ENCODE results near the gene RC3H2.
"Not testable (repeated sequence)": the region's sequence is repeated elsewhere in the genome, so short reads cannot be mapped to it uniquely, and the experiment has no call there.

The RC3H2 gene

GRCh38 chr9:122845116-122845515 is 60.0 kb downstream of the RC3H2 start:
- no peak for ATAC-seq
- TF ChIP-seq ZFP30 (CRISPR knock-in tag; IDR thresholded peaks at IDR 0.05) (no peak), OSR1 (CRISPR knock-in tag; IDR thresholded peaks at IDR 0.05) (no peak), GLIS3 (CRISPR knock-in tag; IDR thresholded peaks at IDR 0.05) (no peak), ZNF70 (CRISPR knock-in tag; IDR thresholded peaks at IDR 0.05) (no peak), SNAI2 (CRISPR knock-in tag; IDR thresholded peaks at IDR 0.05) (no peak), CSRNP3 (CRISPR knock-in tag; IDR thresholded peaks at IDR 0.05) (no peak)

GRCh38 chr9:122844137-122844536 is 61.0 kb downstream of the RC3H2 start:
- no peak for ATAC-seq
- TF ChIP-seq CSDC2 (CRISPR knock-in tag; IDR thresholded peaks at IDR 0.05) (no peak), ESRRG (CRISPR knock-in tag; IDR thresholded peaks at IDR 0.05) (no peak), PPARA (CRISPR knock-in tag; IDR thresholded peaks at IDR 0.05; ENCODE audit: borderline replicate concordance) (no peak), ZNF565 (CRISPR knock-in tag; conservative IDR thresholded peaks at IDR 0.05; ENCODE audit: low read depth) (no peak), TCF4 (CRISPR knock-in tag; IDR thresholded peaks at IDR 0.05; ENCODE audit: borderline replicate concordance) (no peak), RARB (CRISPR knock-in tag; IDR thresholded peaks at IDR 0.05) (no peak), CSRNP3 (CRISPR knock-in tag; IDR thresholded peaks at IDR 0.05) (no peak), OSR1 (CRISPR knock-in tag; IDR thresholded peaks at IDR 0.05) (no peak), CREB5 (CRISPR knock-in tag; IDR thresholded peaks at IDR 0.05; ENCODE audit: low read depth) (no peak)

GRCh38 chr9:122841501-122841900 is 63.7 kb downstream of the RC3H2 start:
- no peak; the same call in 2 of the 3 replicates for ATAC-seq

GRCh38 chr9:122838441-122838840 is 66.7 kb downstream of the RC3H2 start:
- ATAC-seq = not testable (repeated sequence)

More at GRCh38 chr9:122841501-122841900, 63.7 kb downstream of the RC3H2 start:
- TF ChIP-seq CSRNP3 (CRISPR knock-in tag; IDR thresholded peaks at IDR 0.05) = no peak
- TF ChIP-seq OSR1 (CRISPR knock-in tag; IDR thresholded peaks at IDR 0.05) = no peak
- TF ChIP-seq RARB (CRISPR knock-in tag; IDR thresholded peaks at IDR 0.05) = no peak
- TF ChIP-seq PPARA (CRISPR knock-in tag; IDR thresholded peaks at IDR 0.05; ENCODE audit: borderline replicate concordance) = no peak
- TF ChIP-seq TOX (CRISPR knock-in tag; IDR thresholded peaks at IDR 0.05; ENCODE audit: borderline replicate concordance) = no peak
- TF ChIP-seq TCF4 (CRISPR knock-in tag; IDR thresholded peaks at IDR 0.05; ENCODE audit: borderline replicate concordance) = no peak
- TF ChIP-seq CREB5 (CRISPR knock-in tag; IDR thresholded peaks at IDR 0.05; ENCODE audit: low read depth) = no peak

GRCh38 chr9:122837266-122837850 is 67.8 kb downstream of the RC3H2 start:
- ATAC-seq = no peak
- TF ChIP-seq TSHZ2 (CRISPR knock-in tag; IDR thresholded peaks at IDR 0.05) (no peak), OSR1 (CRISPR knock-in tag; IDR thresholded peaks at IDR 0.05) (no peak), ARNTL (CRISPR knock-in tag; IDR thresholded peaks at IDR 0.05; ENCODE audit: borderline replicate concordance, low read depth) (no peak), TOX (CRISPR knock-in tag; IDR thresholded peaks at IDR 0.05; ENCODE audit: borderline replicate concordance) (no peak), ZFP30 (CRISPR knock-in tag; IDR thresholded peaks at IDR 0.05) (no peak), GLIS3 (CRISPR knock-in tag; IDR thresholded peaks at IDR 0.05) (no peak), ZC3H10 (CRISPR knock-in tag; IDR thresholded peaks at IDR 0.05) (no peak), TCF4 (CRISPR knock-in tag; IDR thresholded peaks at IDR 0.05; ENCODE audit: borderline replicate concordance) (no peak), PPARA (CRISPR knock-in tag; IDR thresholded peaks at IDR 0.05; ENCODE audit: borderline replicate concordance) (no peak), SNAI2 (CRISPR knock-in tag; IDR thresholded peaks at IDR 0.05) (no peak), BACH2 (CRISPR knock-in tag; IDR thresholded peaks at IDR 0.05; ENCODE audit: borderline replicate concordance) (no peak), PATZ1 (CRISPR knock-in tag; IDR thresholded peaks at IDR 0.05; ENCODE audit: borderline replicate concordance) (no peak), ZNF8 (CRISPR knock-in tag; IDR thresholded peaks at IDR 0.05) (no peak), ZNF565 (CRISPR knock-in tag; conservative IDR thresholded peaks at IDR 0.05; ENCODE audit: low read depth) (no peak), ISL1 (CRISPR knock-in tag; IDR thresholded peaks at IDR 0.05) (no peak), ZNF70 (CRISPR knock-in tag; IDR thresholded peaks at IDR 0.05) (no peak)

All from SK-N-SH treated with all-trans-retinoic acid at 6 μM for 48 hours (cell line).